ENCODE measurements around the gene SH3BGRL2. TPM values are rescaled to one million over a fixed set of nuclear protein-coding genes. Genes with fewer than 3 reads are reported as not detected.

SH3BGRL2 gene
- total RNA-seq, 4 donors from 2014 or later: 25.5 to 65.3 (median 48.8) TPM

- Histone ChIP-seq H3K9me3 (no peaks in the 10 kb centered on the region), H3K36me3 (no peaks in the 10 kb centered on the region), H3K27me3 (no peaks in the 10 kb centered on the region), H3K4me1 (no peaks in the 10 kb centered on the region), H3K4me3 (no peak overlapping the region), H3K27ac (no peak overlapping the region)
- WGBS, 2 donors: 94 to 97% methylated on average over 5 of the region's 5 CpGs
- no peak for TF ChIP-seq CTCF (IDR thresholded peaks at IDR 0.05)
- TF ChIP-seq EP300 (IDR thresholded peaks at IDR 0.05): no peak
- no peak for TF ChIP-seq POLR2A (IDR thresholded peaks at IDR 0.05)
- no peak for DNase-seq (ENCODE audit: low spot score in 2 of 2)
These were observed 8.0 kb upstream of the SH3BGRL2 start for GRCh38 chr6:79623106-79623505.

GRCh38 chr6:79625746-79626145 lies 5.4 kb upstream of the SH3BGRL2 start:
- Histone ChIP-seq H3K4me1 (peaks cover 0 to 4% (median 0%) of the 10 kb centered on the region in 4 donors), H3K9me3 (no peaks in the 10 kb centered on the region), H3K36me3 (no peaks in the 10 kb centered on the region), H3K27ac (no peak overlapping the region), H3K4me3 (no peak overlapping the region), H3K27me3 (no peaks in the 10 kb centered on the region)
- TF ChIP-seq CTCF (IDR thresholded peaks at IDR 0.05) (no peak), EP300 (IDR thresholded peaks at IDR 0.05) (no peak), POLR2A (IDR thresholded peaks at IDR 0.05) (no peak)
- DNase-seq (ENCODE audit: low spot score in 2 of 2): no peak

GRCh38 chr6:79626811-79627210 lies 4.3 kb upstream of the SH3BGRL2 start:
- H3K27ac ChIP-seq: no peak overlapping the region
- peaks cover 0 to 11% (median 0%) of the 10 kb centered on the region in 4 donors for H3K4me1 ChIP-seq
- no peaks in the 10 kb centered on the region for H3K36me3 ChIP-seq
- WGBS, 2 donors: 85 to 95% methylated on average over 3 of the region's 3 CpGs
- no peaks in the 10 kb centered on the region for H3K9me3 ChIP-seq
- H3K4me3 ChIP-seq: no peak overlapping the region
- H3K27me3 ChIP-seq: no peaks in the 10 kb centered on the region
- no peak for DNase-seq (ENCODE audit: low spot score in 2 of 2)
- TF ChIP-seq CTCF (IDR thresholded peaks at IDR 0.05): no peak
- no peak for TF ChIP-seq EP300 (IDR thresholded peaks at IDR 0.05)
- TF ChIP-seq POLR2A (IDR thresholded peaks at IDR 0.05): no peak

GRCh38 chr6:79627422-79627821 lies 3.7 kb upstream of the SH3BGRL2 start:
- Histone ChIP-seq H3K27me3 (no peaks in the 10 kb centered on the region), H3K27ac (no peak overlapping the region), H3K4me3 (no peak overlapping the region), H3K9me3 (no peaks in the 10 kb centered on the region), H3K36me3 (no peaks in the 10 kb centered on the region), H3K4me1 (peaks cover 0 to 17% (median 0%) of the 10 kb centered on the region in 4 donors)
- no peak for DNase-seq (ENCODE audit: low spot score in 2 of 2)
- TF ChIP-seq EP300 (IDR thresholded peaks at IDR 0.05) (no peak), POLR2A (IDR thresholded peaks at IDR 0.05) (no peak), CTCF (IDR thresholded peaks at IDR 0.05) (no peak)

- no peak for DNase-seq (ENCODE audit: low spot score in 2 of 2)
- TF ChIP-seq CTCF (IDR thresholded peaks at IDR 0.05) (no peak), POLR2A (IDR thresholded peaks at IDR 0.05) (no peak), EP300 (IDR thresholded peaks at IDR 0.05) (no peak)
- Histone ChIP-seq H3K9me3 (no peaks in the 10 kb centered on the region), H3K36me3 (no peaks in the 10 kb centered on the region), H3K4me3 (no peak overlapping the region), H3K4me1 (peaks cover 0 to 18% (median 0%) of the 10 kb centered on the region in 4 donors), H3K27ac (no peak overlapping the region), H3K27me3 (no peaks in the 10 kb centered on the region)
- 86 to 90% methylated on average over 5 of the region's 5 CpGs for WGBS, 2 donors
These were observed 2.5 kb upstream of the SH3BGRL2 start for GRCh38 chr6:79628466-79629288.
